T47D (cell line): ENCODE results near the gene FAM200B.
"Not testable (repeated sequence)": the region's sequence is repeated elsewhere in the genome, so short reads cannot be mapped to it uniquely, and the experiment has no call there.

ENCODE experiments used
- DNase-seq, 2 experiments: peaks; one replicate each; pipeline versions ENCODE4 v3.0.0 to v3.0.0-alpha.2; 2011 to 2012; ENCODE audit warnings: low read depth in 1 of 2, low spot score in 1 of 2
- JUND ChIP-seq: IDR thresholded peaks from 2 replicates; pipeline ENCODE4 v1.6.1; 2012; ENCODE audit warnings: low read depth
- in situ Hi-C: cut with HindIII; loops from 2 replicates; pipeline ENCODE4 v1.10.0; 2016; ENCODE audit warnings: low sequenced_read_pairs, low pct_unique_long_range_greater_than_20kb

The FAM200B gene

GRCh38 chr4:15712214-15712613, 30.6 kb downstream of the FAM200B start:
- DNase-seq: no peak
- TF ChIP-seq JUND: no peak
- in situ Hi-C loops: no loop called here

GRCh38 chr4:15714141-15714540, 32.5 kb downstream of the FAM200B start:
- no peak for TF ChIP-seq JUND
- no peak for DNase-seq
- in situ Hi-C loops: no loop called here

- no peak for DNase-seq
- TF ChIP-seq JUND: no peak
- in situ Hi-C loops: no loop called here
Observed at GRCh38 chr4:15714646-15715435, 33.2 kb downstream of the FAM200B start.

- DNase-seq: no peak
- in situ Hi-C loops: no loop called here
- no peak for TF ChIP-seq JUND
Observed at GRCh38 chr4:15716115-15716514, 34.5 kb downstream of the FAM200B start.

- TF ChIP-seq JUND: no peak
- in situ Hi-C loops: no loop called here
- no peak for DNase-seq
Observed at GRCh38 chr4:15717086-15717485, 35.5 kb downstream of the FAM200B start.

- TF ChIP-seq JUND: no peak
Observed at GRCh38 chr4:15717657-15718416, 36.2 kb downstream of the FAM200B start.

GRCh38 chr4:15718465-15718864, 36.8 kb downstream of the FAM200B start:
- TF ChIP-seq JUND: no peak
- in situ Hi-C loops: no loop called here
- no peak for DNase-seq

More at GRCh38 chr4:15717657-15718416, 36.2 kb downstream of the FAM200B start:
- no peak for DNase-seq
- in situ Hi-C loops: no loop called here

- in situ Hi-C loops: no loop called here
- no peak for DNase-seq
- TF ChIP-seq JUND: no peak
Observed at GRCh38 chr4:15718959-15719358, 37.3 kb downstream of the FAM200B start.

- in situ Hi-C loops: no loop called here
- DNase-seq: no peak
- TF ChIP-seq JUND: no peak
Observed at GRCh38 chr4:15719506-15719905, 37.9 kb downstream of the FAM200B start.

- DNase-seq: no peak
- TF ChIP-seq JUND: no peak
- in situ Hi-C loops: no loop called here
Observed at GRCh38 chr4:15720851-15721250, 39.2 kb downstream of the FAM200B start.

GRCh38 chr4:15725608-15726007, 44.0 kb downstream of the FAM200B start:
- in situ Hi-C loops: no loop called here
- DNase-seq: no peak
- no peak for TF ChIP-seq JUND

GRCh38 chr4:15729910-15730533, 48.4 kb downstream of the FAM200B start:
- in situ Hi-C loops: no loop called here
- DNase-seq: peak; percentile 22 to 53
- no peak for TF ChIP-seq JUND

- DNase-seq, in situ Hi-C loops: not testable (repeated sequence)
Observed at GRCh38 chr4:15733061-15733460, 51.4 kb downstream of the FAM200B start.
